ENCODE data around the gene KHDC1.
"Not testable (repeated sequence)": the region's sequence is repeated elsewhere in the genome, so short reads cannot be mapped to it uniquely, and the experiment has no call there.

KHDC1 gene

GRCh38 chr6:73299151-73299971 is 36.4 kb upstream of the KHDC1 start:
- Histone ChIP-seq H3K9me3 (ENCODE audit: insufficient read depth, low read length) (no peaks in the 10 kb centered on the region), H3K27me3 (ENCODE audit: insufficient read depth, insufficient read length) (no peaks in the 10 kb centered on the region), H3K4me1 (ENCODE audit: insufficient read depth, insufficient read length) (no peaks in the 10 kb centered on the region), H3K4me3 (ENCODE audit: insufficient read length, low read depth) (no peak overlapping the region), H3K36me3 (ENCODE audit: insufficient read depth, insufficient read length, low read length) (peaks cover 3% of the 10 kb centered on the region), H3K9ac (ENCODE audit: insufficient read length, low read depth) (no peak overlapping the region)
- TF ChIP-seq ZNF274 (IDR thresholded peaks at IDR 0.05; ENCODE audit: low read depth, low read length) (no peak), YY1 (IDR thresholded peaks at IDR 0.05; ENCODE audit: insufficient read depth, insufficient read length) (no peak), SUZ12 (IDR thresholded peaks at IDR 0.05; ENCODE audit: extremely low read depth, insufficient read depth, insufficient read length) (no peak)
- DNase-seq (ENCODE audit: low read depth, low spot score) = no peak

- no peak for DNase-seq (ENCODE audit: low read depth, low spot score)
- no peak overlapping the region for H3K9ac ChIP-seq (ENCODE audit: insufficient read length, low read depth)
- H3K4me3 ChIP-seq (ENCODE audit: insufficient read length, low read depth) = no peak overlapping the region
- no peaks in the 10 kb centered on the region for H3K27me3 ChIP-seq (ENCODE audit: insufficient read depth, insufficient read length)
- no peaks in the 10 kb centered on the region for H3K4me1 ChIP-seq (ENCODE audit: insufficient read depth, insufficient read length)
- H3K9me3 ChIP-seq (ENCODE audit: insufficient read depth, low read length) = no peaks in the 10 kb centered on the region
- TF ChIP-seq ZNF274 (IDR thresholded peaks at IDR 0.05; ENCODE audit: low read depth, low read length) (no peak), SUZ12 (IDR thresholded peaks at IDR 0.05; ENCODE audit: extremely low read depth, insufficient read depth, insufficient read length) (no peak), YY1 (IDR thresholded peaks at IDR 0.05; ENCODE audit: insufficient read depth, insufficient read length) (no peak)
- peaks cover 2% of the 10 kb centered on the region for H3K36me3 ChIP-seq (ENCODE audit: insufficient read depth, insufficient read length, low read length)
Observed at GRCh38 chr6:73293331-73293730, 30.3 kb upstream of the KHDC1 start.

GRCh38 chr6:73290435-73290834 is 27.4 kb upstream of the KHDC1 start:
- DNase-seq (ENCODE audit: low read depth, low spot score) = no peak
- Histone ChIP-seq H3K27me3 (ENCODE audit: insufficient read depth, insufficient read length) (no peaks in the 10 kb centered on the region), H3K4me3 (ENCODE audit: insufficient read length, low read depth) (no peak overlapping the region), H3K9me3 (ENCODE audit: insufficient read depth, low read length) (no peaks in the 10 kb centered on the region), H3K36me3 (ENCODE audit: insufficient read depth, insufficient read length, low read length) (peaks cover 2% of the 10 kb centered on the region), H3K4me1 (ENCODE audit: insufficient read depth, insufficient read length) (no peaks in the 10 kb centered on the region), H3K9ac (ENCODE audit: insufficient read length, low read depth) (no peak overlapping the region)
- no peak for TF ChIP-seq YY1 (IDR thresholded peaks at IDR 0.05; ENCODE audit: insufficient read depth, insufficient read length)
- no peak for TF ChIP-seq SUZ12 (IDR thresholded peaks at IDR 0.05; ENCODE audit: extremely low read depth, insufficient read depth, insufficient read length)
- no peak for TF ChIP-seq ZNF274 (IDR thresholded peaks at IDR 0.05; ENCODE audit: low read depth, low read length)

GRCh38 chr6:73286752-73287151 is 23.8 kb upstream of the KHDC1 start:
- Histone ChIP-seq H3K4me3 (ENCODE audit: insufficient read length, low read depth) (no peak overlapping the region), H3K27me3 (ENCODE audit: insufficient read depth, insufficient read length) (no peaks in the 10 kb centered on the region), H3K9ac (ENCODE audit: insufficient read length, low read depth) (no peak overlapping the region), H3K36me3 (ENCODE audit: insufficient read depth, insufficient read length, low read length) (peaks cover 1% of the 10 kb centered on the region), H3K4me1 (ENCODE audit: insufficient read depth, insufficient read length) (no peaks in the 10 kb centered on the region), H3K9me3 (ENCODE audit: insufficient read depth, low read length) (no peaks in the 10 kb centered on the region)
- no peak for DNase-seq (ENCODE audit: low read depth, low spot score)
- no peak for TF ChIP-seq YY1 (IDR thresholded peaks at IDR 0.05; ENCODE audit: insufficient read depth, insufficient read length)
- TF ChIP-seq ZNF274 (IDR thresholded peaks at IDR 0.05; ENCODE audit: low read depth, low read length) = no peak
- no peak for TF ChIP-seq SUZ12 (IDR thresholded peaks at IDR 0.05; ENCODE audit: extremely low read depth, insufficient read depth, insufficient read length)

- H3K27me3 ChIP-seq (ENCODE audit: insufficient read depth, insufficient read length) = no peaks in the 10 kb centered on the region
- H3K9ac ChIP-seq (ENCODE audit: insufficient read length, low read depth) = no peak overlapping the region
- no peak for DNase-seq (ENCODE audit: low read depth, low spot score)
- no peak overlapping the region for H3K4me3 ChIP-seq (ENCODE audit: insufficient read length, low read depth)
- H3K36me3 ChIP-seq (ENCODE audit: insufficient read depth, insufficient read length, low read length) = no peaks in the 10 kb centered on the region
- TF ChIP-seq ZNF274 (IDR thresholded peaks at IDR 0.05; ENCODE audit: low read depth, low read length) (no peak), SUZ12 (IDR thresholded peaks at IDR 0.05; ENCODE audit: extremely low read depth, insufficient read depth, insufficient read length) (no peak), YY1 (IDR thresholded peaks at IDR 0.05; ENCODE audit: insufficient read depth, insufficient read length) (no peak)
- no peaks in the 10 kb centered on the region for H3K4me1 ChIP-seq (ENCODE audit: insufficient read depth, insufficient read length)
- H3K9me3 ChIP-seq (ENCODE audit: insufficient read depth, low read length) = no peaks in the 10 kb centered on the region
Observed at GRCh38 chr6:73285674-73286283, 22.8 kb upstream of the KHDC1 start.

- H3K9ac ChIP-seq (ENCODE audit: insufficient read length, low read depth) = no peak overlapping the region
- H3K36me3 ChIP-seq (ENCODE audit: insufficient read depth, insufficient read length, low read length) = no peaks in the 10 kb centered on the region
- DNase-seq (ENCODE audit: low read depth, low spot score) = no peak
- H3K27me3 ChIP-seq (ENCODE audit: insufficient read depth, insufficient read length) = no peaks in the 10 kb centered on the region
- H3K4me1 ChIP-seq (ENCODE audit: insufficient read depth, insufficient read length) = no peaks in the 10 kb centered on the region
- no peak for TF ChIP-seq SUZ12 (IDR thresholded peaks at IDR 0.05; ENCODE audit: extremely low read depth, insufficient read depth, insufficient read length)
- TF ChIP-seq YY1 (IDR thresholded peaks at IDR 0.05; ENCODE audit: insufficient read depth, insufficient read length) = no peak
- TF ChIP-seq ZNF274 (IDR thresholded peaks at IDR 0.05; ENCODE audit: low read depth, low read length) = no peak
- no peak overlapping the region for H3K4me3 ChIP-seq (ENCODE audit: insufficient read length, low read depth)
- H3K9me3 ChIP-seq (ENCODE audit: insufficient read depth, low read length) = no peaks in the 10 kb centered on the region
Observed at GRCh38 chr6:73282871-73283270, 19.9 kb upstream of the KHDC1 start.

GRCh38 chr6:73281684-73282083 is 18.7 kb upstream of the KHDC1 start:
- H3K36me3 ChIP-seq (ENCODE audit: insufficient read depth, insufficient read length, low read length); H3K27me3 ChIP-seq (ENCODE audit: insufficient read depth, insufficient read length); H3K9me3 ChIP-seq (ENCODE audit: insufficient read depth, low read length): not testable (repeated sequence)

GRCh38 chr6:73269296-73269695 is 6.3 kb upstream of the KHDC1 start:
- not testable (repeated sequence) for H3K4me3 ChIP-seq (ENCODE audit: insufficient read length, low read depth); H3K9me3 ChIP-seq (ENCODE audit: insufficient read depth, low read length); H3K4me1 ChIP-seq (ENCODE audit: insufficient read depth, insufficient read length); H3K27me3 ChIP-seq (ENCODE audit: insufficient read depth, insufficient read length); DNase-seq (ENCODE audit: low read depth, low spot score); H3K9ac ChIP-seq (ENCODE audit: insufficient read length, low read depth)
- H3K36me3 ChIP-seq (ENCODE audit: insufficient read depth, insufficient read length, low read length) = peaks cover 11% of the 10 kb centered on the region

More at GRCh38 chr6:73281684-73282083, 18.7 kb upstream of the KHDC1 start:
- not testable (repeated sequence) for H3K4me1 ChIP-seq (ENCODE audit: insufficient read depth, insufficient read length); DNase-seq (ENCODE audit: low read depth, low spot score); H3K9ac ChIP-seq (ENCODE audit: insufficient read length, low read depth); H3K4me3 ChIP-seq (ENCODE audit: insufficient read length, low read depth)

GRCh38 chr6:73268896-73269295 is 5.9 kb upstream of the KHDC1 start:
- H3K9ac ChIP-seq (ENCODE audit: insufficient read length, low read depth); H3K4me3 ChIP-seq (ENCODE audit: insufficient read length, low read depth); H3K4me1 ChIP-seq (ENCODE audit: insufficient read depth, insufficient read length); H3K9me3 ChIP-seq (ENCODE audit: insufficient read depth, low read length); H3K27me3 ChIP-seq (ENCODE audit: insufficient read depth, insufficient read length); DNase-seq (ENCODE audit: low read depth, low spot score): not testable (repeated sequence)
- peaks cover 13% of the 10 kb centered on the region for H3K36me3 ChIP-seq (ENCODE audit: insufficient read depth, insufficient read length, low read length)
